IPS DF 19.7 (cell line): ENCODE results near the gene TMEM204.

Experiments used
- DNase-seq: peaks from one replicate; pipeline ENCODE4 v3.0.0-alpha.2; 2013; ENCODE audit warnings: low read depth, low spot score

The TMEM204 gene

GRCh38 chr16:1533443-1533951 lies at the start of gene TMEM204:
TSS of gene TMEM204 (plus strand) at chr16:1533666. CDS start at chr16:1534276, 610 bp downstream.
- DNase-seq: no peak

GRCh38 chr16:1485847-1486496 lies 47.5 kb upstream of the TMEM204 start:
- no peak for DNase-seq

GRCh38 chr16:1486551-1487390 lies 46.7 kb upstream of the TMEM204 start:
- DNase-seq: no peak

GRCh38 chr16:1487395-1488053 lies 45.9 kb upstream of the TMEM204 start:
- DNase-seq: no peak

GRCh38 chr16:1488054-1488601 lies 45.3 kb upstream of the TMEM204 start:
- no peak for DNase-seq

- no peak for DNase-seq
These were observed 44.8 kb upstream of the TMEM204 start, which contains the start of gene PTX4 for GRCh38 chr16:1488619-1489018. TSS of gene PTX4 (minus strand) at chr16:1488944. CDS start at chr16:1488909, 35 bp downstream.

- no peak for DNase-seq
These were observed 44.4 kb upstream of the TMEM204 start for GRCh38 chr16:1489077-1489476.

GRCh38 chr16:1491327-1491726 lies 42.1 kb upstream of the TMEM204 start:
- no peak for DNase-seq

- DNase-seq: no peak
These were observed 41.2 kb upstream of the TMEM204 start for GRCh38 chr16:1492082-1492922.

- DNase-seq: no peak
These were observed 40.3 kb upstream of the TMEM204 start, which contains the start of gene TELO2 for GRCh38 chr16:1492923-1493745. TSS of gene TELO2 (plus strand) at chr16:1493360. CDS start at chr16:1494282, 922 bp downstream.

- no peak for DNase-seq
These were observed 39.7 kb upstream of the TMEM204 start for GRCh38 chr16:1493746-1494094.

- no peak for DNase-seq
These were observed 39.3 kb upstream of the TMEM204 start for GRCh38 chr16:1494129-1494640.

- no peak for DNase-seq
These were observed 38.8 kb upstream of the TMEM204 start for GRCh38 chr16:1494711-1495110.

- no peak for DNase-seq
These were observed 38.1 kb upstream of the TMEM204 start for GRCh38 chr16:1495211-1495888.

GRCh38 chr16:1495889-1496262 lies 37.6 kb upstream of the TMEM204 start:
- no peak for DNase-seq

- DNase-seq: no peak
These were observed 37.0 kb upstream of the TMEM204 start for GRCh38 chr16:1496464-1496863.

- DNase-seq: no peak
These were observed 36.4 kb upstream of the TMEM204 start for GRCh38 chr16:1497014-1497598.

- no peak for DNase-seq
These were observed 34.4 kb upstream of the TMEM204 start for GRCh38 chr16:1498899-1499676.
